Stomach (tissue), 4 donors: Measurements from ENCODE around the gene OR10P1.

ENCODE experiments used
- CTCF ChIP-seq, 7 experiments: fragments of 450-650 bp in 4 of 7; fragments of 200-600 bp in 3 of 7; sonication (generic) in 3 of 7; IDR thresholded peaks; one replicate each; pipeline ENCODE4 v1.5.1; 2016 to 2019; ENCODE audit warnings: antibody characterized with exemption in 7 of 7, control low read depth in 2 of 7, mild to moderate bottlenecking in 1 of 7
- EP300 ChIP-seq: sonication (generic); formaldehyde crosslinking; IDR thresholded peaks from one replicate; pipeline ENCODE4 v1.6.1; 2017; ENCODE audit warnings: antibody characterized with exemption
- POLR2AphosphoS5 ChIP-seq, 3 donors: sonication (generic); formaldehyde crosslinking; IDR thresholded peaks; one replicate each; pipeline ENCODE4 v1.6.1; 2016; ENCODE audit warnings: antibody characterized with exemption in 3 of 3

GRCh38 chr12:55641595-55641994 is 4.9 kb downstream of the OR10P1 start:
- no peak for TF ChIP-seq EP300
- TF ChIP-seq CTCF (IDR thresholded peaks at IDR 0.05), result no peak
- TF ChIP-seq POLR2AphosphoS5 (IDR thresholded peaks at IDR 0.05), result no peak
